Neural cell (in vitro differentiated cells): Measurements from ENCODE around the gene GMDS. TPM values are rescaled to one million over a fixed set of nuclear protein-coding genes. Genes with fewer than 3 reads are reported as not detected.
"Not testable (repeated sequence)": the region's sequence is repeated elsewhere in the genome, so short reads cannot be mapped to it uniquely, and the experiment has no call there.

Experiments
- H2AFZ ChIP-seq: fragments of 200-600, 300-800 bp; sonication (generic), shearing (Covaris generic); 2 replicates; pipeline ENCODE4 v1.6.0; 2014; ENCODE audit warnings: low read depth, mild to moderate bottlenecking, antibody characterized with exemption, low read length, moderate library complexity
- H3F3A ChIP-seq: fragments of 200-600 bp; shearing (Covaris generic); 2 replicates; pipeline ENCODE4 v1.6.1; 2016; ENCODE audit warnings: mild to moderate bottlenecking, moderate library complexity, mixed read lengths, antibody characterized with exemption, low read length; ENCODE audit not compliant: insufficient read depth, poor library complexity, severe bottlenecking
- H3K27ac ChIP-seq: fragments of 200-600, 300-800 bp; sonication (generic), shearing (Covaris generic); 2 replicates; pipeline ENCODE4 v1.5.1; 2014; ENCODE audit warnings: mild to moderate bottlenecking, low read length, moderate library complexity
- H3K27me3 ChIP-seq: fragments of 300-800, 200-600 bp; sonication (generic), shearing (Covaris generic); 2 replicates; pipeline ENCODE4 v1.6.0; 2014; ENCODE audit warnings: mild to moderate bottlenecking, low read depth, low read length, moderate library complexity; ENCODE audit not compliant: insufficient read depth
- H3K36me3 ChIP-seq: fragments of 300-800, 200-600 bp; sonication (generic), shearing (Covaris generic); 2 replicates; pipeline ENCODE4 v1.5.1; 2014; ENCODE audit warnings: mild to moderate bottlenecking, antibody characterized with exemption, low read length, moderate library complexity; ENCODE audit not compliant: insufficient read depth
- H3K4me2 ChIP-seq: fragments of 300-800, 200-600 bp; sonication (generic), shearing (Covaris generic); 2 replicates; pipeline ENCODE4 v1.6.0; 2014; ENCODE audit warnings: mild to moderate bottlenecking, low read length
- H3K4me3 ChIP-seq: fragments of 300-800, 200-600 bp; sonication (generic), shearing (Covaris generic); 2 replicates; pipeline ENCODE4 v1.5.1; 2014; ENCODE audit warnings: mild to moderate bottlenecking, low read length, moderate library complexity
- H3K79me2 ChIP-seq: fragments of 200-600 bp; shearing (Covaris generic); replicated peaks from 2 replicates; pipeline ENCODE4 v1.6.0; 2014; ENCODE audit warnings: mild to moderate bottlenecking, low read length, moderate library complexity; ENCODE audit not compliant: insufficient read depth
- H3K9ac ChIP-seq: fragments of 300-800, 200-600 bp; sonication (generic), shearing (Covaris generic); 2 replicates; pipeline ENCODE4 v1.6.1; 2016; ENCODE audit warnings: mild to moderate bottlenecking, low read length, mixed read lengths
- H3K9me2 ChIP-seq: fragments of 200-600 bp; shearing (Covaris generic); 2 replicates; pipeline ENCODE4 v1.6.1; 2016; ENCODE audit warnings: mild to moderate bottlenecking, low read length, mixed read lengths; ENCODE audit not compliant: insufficient read depth
- H3K9me3 ChIP-seq: fragments of 200-600, 300-800 bp; sonication (generic), shearing (Covaris generic); 2 replicates; pipeline ENCODE4 v1.6.1; 2016; ENCODE audit warnings: mild to moderate bottlenecking, mixed run types, low read length, moderate library complexity, mixed read lengths
- H4K20me1 ChIP-seq: fragments of 200-600 bp; shearing (Covaris generic); 2 replicates; pipeline ENCODE4 v1.6.1; 2016; ENCODE audit warnings: mild to moderate bottlenecking, mixed run types; ENCODE audit not compliant: insufficient read depth
- EP300 ChIP-seq: fragments of 450-650 bp; conservative IDR thresholded peaks from 2 replicates; pipeline ENCODE4 v1.6.1; 2014; ENCODE audit warnings: antibody characterized with exemption, mild to moderate bottlenecking, moderate library complexity; ENCODE audit not compliant: poor library complexity, severe bottlenecking
- EZH2 ChIP-seq: fragments of 200-600, 300-800 bp; shearing (Covaris generic), sonication (generic); IDR thresholded peaks from 2 replicates; pipeline ENCODE4 v1.6.1; 2014; ENCODE audit warnings: antibody characterized with exemption, low read length, borderline replicate concordance, mild to moderate bottlenecking; ENCODE audit not compliant: insufficient read depth, poor library complexity, severe bottlenecking
- MXI1 ChIP-seq: fragments of 450-650 bp; conservative IDR thresholded peaks from 2 replicates; pipeline ENCODE4 v1.6.1; 2014; ENCODE audit warnings: antibody characterized with exemption, mild to moderate bottlenecking; ENCODE audit not compliant: poor library complexity, severe bottlenecking
- POLR2AphosphoS5 ChIP-seq: IDR thresholded peaks from 2 replicates; pipeline ENCODE4 v1.6.1; 2012
- RAD21 ChIP-seq: fragments of 450-650 bp; conservative IDR thresholded peaks from 2 replicates; pipeline ENCODE4 v1.6.1; 2014; ENCODE audit warnings: antibody characterized with exemption, mild to moderate bottlenecking, moderate library complexity
- SMC3 ChIP-seq: fragments of 450-650 bp; conservative IDR thresholded peaks from 2 replicates; pipeline ENCODE4 v1.6.1; 2014; ENCODE audit warnings: antibody characterized with exemption, mild to moderate bottlenecking, moderate library complexity; ENCODE audit not compliant: poor library complexity
- TAF1 ChIP-seq: IDR thresholded peaks from 2 replicates; pipeline ENCODE4 v1.6.1; 2012; ENCODE audit warnings: low read depth
- polyA plus RNA-seq: library from polyadenylated mRNA; depleted of rRNA; stranded (reverse); fragments of >200 nt; gene quantifications from 2 replicates; pipeline ENCODE4 v1.2.3, GENCODE V29; 2014
- TF ChIP-seq, protein P1 (sequence below): fragments of 450-650 bp; IDR thresholded peaks from 2 replicates; pipeline ENCODE4 v1.5.1; 2014; ENCODE audit warnings: antibody characterized with exemption, mild to moderate bottlenecking, moderate library complexity; ENCODE audit not compliant: poor library complexity, severe bottlenecking
- TF ChIP-seq, protein P2 (sequence below): IDR thresholded peaks from 2 replicates; pipeline ENCODE4 v1.6.1; 2012; ENCODE audit warnings: borderline replicate concordance

The GMDS gene
- polyA plus RNA-seq, 1 donor from 2014 or later = 11.4 TPM

DNA sequence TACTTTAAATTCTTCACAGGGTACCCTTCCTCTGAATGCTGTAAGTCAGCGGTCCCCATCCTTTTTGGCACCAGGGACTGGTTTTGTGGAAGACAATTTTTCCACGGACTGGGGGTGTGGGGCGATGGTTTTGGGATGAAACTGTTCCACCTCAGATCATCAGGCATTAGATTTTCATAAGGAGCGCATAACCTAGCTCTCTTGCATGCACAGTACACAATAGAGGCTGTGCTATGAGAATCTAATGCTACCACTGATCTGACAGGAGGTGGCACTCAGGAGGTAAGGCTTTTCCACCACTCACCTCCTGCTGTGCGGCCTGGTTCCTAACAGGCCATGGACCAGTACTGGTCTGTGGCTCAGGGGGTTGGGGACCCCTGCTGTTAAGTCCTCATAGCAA is 399.9 kb downstream of the GMDS start:
- not testable (repeated sequence) for H3K9me3 ChIP-seq, H3K9ac ChIP-seq, H3K36me3 ChIP-seq, H3K4me3 ChIP-seq, H3K27ac ChIP-seq, H3K4me2 ChIP-seq, H4K20me1 ChIP-seq, H2AFZ ChIP-seq, H3K9me2 ChIP-seq, H3F3A ChIP-seq, H3K79me2 ChIP-seq, H3K27me3 ChIP-seq

DNA sequence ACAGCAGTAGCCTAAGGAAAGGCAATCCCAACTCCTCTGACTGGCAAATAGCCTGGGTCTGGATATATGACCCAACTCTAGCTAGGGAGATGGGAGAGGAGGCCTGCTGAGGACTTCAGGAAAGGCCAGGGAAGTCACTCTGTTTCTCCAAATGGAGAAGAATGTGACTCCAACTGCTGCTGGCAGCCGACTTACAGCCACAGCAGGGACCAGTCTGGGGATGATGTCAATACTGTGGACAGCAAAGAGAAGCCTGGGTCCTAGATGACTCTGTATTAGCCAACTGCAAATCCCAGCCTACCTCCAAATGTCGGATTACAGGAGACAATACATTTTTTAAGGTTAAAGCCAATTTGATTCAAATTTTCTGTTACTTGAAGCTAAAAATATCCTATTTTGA is 403.1 kb downstream of the GMDS start:
- no peaks in the 10 kb centered on the region for H3K27me3 ChIP-seq
- no peak overlapping the region for H3K27ac ChIP-seq
- H3K9me2 ChIP-seq = no peaks in the 10 kb centered on the region
- H3K79me2 ChIP-seq = no peaks in the 10 kb centered on the region
- H3K4me2 ChIP-seq = no peak overlapping the region
- H3F3A ChIP-seq = no peaks in the 10 kb centered on the region
- H3K9ac ChIP-seq = no peak overlapping the region
- TF ChIP-seq, protein P1, sequence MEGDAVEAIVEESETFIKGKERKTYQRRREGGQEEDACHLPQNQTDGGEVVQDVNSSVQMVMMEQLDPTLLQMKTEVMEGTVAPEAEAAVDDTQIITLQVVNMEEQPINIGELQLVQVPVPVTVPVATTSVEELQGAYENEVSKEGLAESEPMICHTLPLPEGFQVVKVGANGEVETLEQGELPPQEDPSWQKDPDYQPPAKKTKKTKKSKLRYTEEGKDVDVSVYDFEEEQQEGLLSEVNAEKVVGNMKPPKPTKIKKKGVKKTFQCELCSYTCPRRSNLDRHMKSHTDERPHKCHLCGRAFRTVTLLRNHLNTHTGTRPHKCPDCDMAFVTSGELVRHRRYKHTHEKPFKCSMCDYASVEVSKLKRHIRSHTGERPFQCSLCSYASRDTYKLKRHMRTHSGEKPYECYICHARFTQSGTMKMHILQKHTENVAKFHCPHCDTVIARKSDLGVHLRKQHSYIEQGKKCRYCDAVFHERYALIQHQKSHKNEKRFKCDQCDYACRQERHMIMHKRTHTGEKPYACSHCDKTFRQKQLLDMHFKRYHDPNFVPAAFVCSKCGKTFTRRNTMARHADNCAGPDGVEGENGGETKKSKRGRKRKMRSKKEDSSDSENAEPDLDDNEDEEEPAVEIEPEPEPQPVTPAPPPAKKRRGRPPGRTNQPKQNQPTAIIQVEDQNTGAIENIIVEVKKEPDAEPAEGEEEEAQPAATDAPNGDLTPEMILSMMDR = no peak
- TF ChIP-seq MXI1 (no peak), POLR2AphosphoS5 (no peak), EP300 (no peak), TAF1 (no peak), SMC3 (no peak), RAD21 (no peak)
- TF ChIP-seq, protein P2, sequence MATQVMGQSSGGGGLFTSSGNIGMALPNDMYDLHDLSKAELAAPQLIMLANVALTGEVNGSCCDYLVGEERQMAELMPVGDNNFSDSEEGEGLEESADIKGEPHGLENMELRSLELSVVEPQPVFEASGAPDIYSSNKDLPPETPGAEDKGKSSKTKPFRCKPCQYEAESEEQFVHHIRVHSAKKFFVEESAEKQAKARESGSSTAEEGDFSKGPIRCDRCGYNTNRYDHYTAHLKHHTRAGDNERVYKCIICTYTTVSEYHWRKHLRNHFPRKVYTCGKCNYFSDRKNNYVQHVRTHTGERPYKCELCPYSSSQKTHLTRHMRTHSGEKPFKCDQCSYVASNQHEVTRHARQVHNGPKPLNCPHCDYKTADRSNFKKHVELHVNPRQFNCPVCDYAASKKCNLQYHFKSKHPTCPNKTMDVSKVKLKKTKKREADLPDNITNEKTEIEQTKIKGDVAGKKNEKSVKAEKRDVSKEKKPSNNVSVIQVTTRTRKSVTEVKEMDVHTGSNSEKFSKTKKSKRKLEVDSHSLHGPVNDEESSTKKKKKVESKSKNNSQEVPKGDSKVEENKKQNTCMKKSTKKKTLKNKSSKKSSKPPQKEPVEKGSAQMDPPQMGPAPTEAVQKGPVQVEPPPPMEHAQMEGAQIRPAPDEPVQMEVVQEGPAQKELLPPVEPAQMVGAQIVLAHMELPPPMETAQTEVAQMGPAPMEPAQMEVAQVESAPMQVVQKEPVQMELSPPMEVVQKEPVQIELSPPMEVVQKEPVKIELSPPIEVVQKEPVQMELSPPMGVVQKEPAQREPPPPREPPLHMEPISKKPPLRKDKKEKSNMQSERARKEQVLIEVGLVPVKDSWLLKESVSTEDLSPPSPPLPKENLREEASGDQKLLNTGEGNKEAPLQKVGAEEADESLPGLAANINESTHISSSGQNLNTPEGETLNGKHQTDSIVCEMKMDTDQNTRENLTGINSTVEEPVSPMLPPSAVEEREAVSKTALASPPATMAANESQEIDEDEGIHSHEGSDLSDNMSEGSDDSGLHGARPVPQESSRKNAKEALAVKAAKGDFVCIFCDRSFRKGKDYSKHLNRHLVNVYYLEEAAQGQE = no peak
- H2AFZ ChIP-seq = no peak overlapping the region
- no peaks in the 10 kb centered on the region for H3K9me3 ChIP-seq
- no peak overlapping the region for H3K4me3 ChIP-seq
- no peaks in the 10 kb centered on the region for H3K36me3 ChIP-seq
- no peaks in the 10 kb centered on the region for H4K20me1 ChIP-seq

DNA sequence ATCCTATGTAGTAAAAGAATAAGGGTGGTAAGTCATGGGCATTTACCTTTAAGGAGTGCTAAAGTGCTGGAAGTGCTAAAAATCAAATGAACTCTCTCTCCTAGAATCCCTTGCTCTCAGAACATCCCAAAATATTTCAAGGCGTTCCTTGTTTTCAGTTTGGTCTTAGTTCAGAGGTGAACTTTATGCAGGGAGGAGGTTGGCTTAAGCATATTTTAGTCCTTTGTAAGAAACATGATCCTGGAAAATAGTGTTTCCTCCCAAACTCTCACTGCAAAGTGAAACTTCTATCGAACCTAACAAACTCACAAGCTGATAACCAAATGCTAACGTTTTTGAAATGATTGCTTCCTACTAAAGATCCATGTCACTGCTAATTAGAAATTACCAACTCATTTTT is 404.3 kb downstream of the GMDS start:
- Histone ChIP-seq H3F3A (no peaks in the 10 kb centered on the region), H3K27me3 (no peaks in the 10 kb centered on the region), H3K9me2 (no peaks in the 10 kb centered on the region), H3K9ac (no peak overlapping the region), H3K4me2 (no peak overlapping the region), H2AFZ (no peak overlapping the region), H3K4me3 (no peak overlapping the region), H3K9me3 (no peaks in the 10 kb centered on the region), H3K36me3 (no peaks in the 10 kb centered on the region), H4K20me1 (no peaks in the 10 kb centered on the region), H3K79me2 (no peaks in the 10 kb centered on the region), H3K27ac (no peak overlapping the region)
- TF ChIP-seq, protein P2 = no peak
- TF ChIP-seq TAF1 (no peak), EZH2 (no peak), MXI1 (no peak)
- TF ChIP-seq, protein P1 = no peak
